GM13976 (cell line): ENCODE data around the gene SPCS2.
A peak's percentile ranks its signal among the peaks of the same experiment; 100 is the strongest.

Experiments
- DNase-seq: peaks from one replicate; pipeline ENCODE4 v3.0.0; 2012; ENCODE audit warnings: low spot score
- CTCF ChIP-seq: IDR thresholded peaks from 2 replicates; pipeline ENCODE4 v1.5.1; 2012; ENCODE audit warnings: borderline replicate concordance, mild to moderate bottlenecking; ENCODE audit not compliant: insufficient read depth; ENCODE audit errors: extremely low read depth, missing control alignments, control extremely low read depth
- in situ Hi-C: fragments of 300-500 bp; cut with MboI; formaldehyde crosslinking; loops from one replicate; pipeline ENCODE4 v1.12.0; 2022; ENCODE audit warnings: low sequenced_read_pairs, mixed read lengths, inconsistent platforms; ENCODE audit not compliant: unreplicated experiment

The SPCS2 gene

GRCh38 chr11:74926304-74927030 lies 22.6 kb upstream of the SPCS2 start:
- in situ Hi-C loops: loop anchor here (25.0 kb wide), 1 partner anchor 286 kb away; no protein-coding TSS in a partner anchor
- DNase-seq: no peak
- no peak for TF ChIP-seq CTCF

GRCh38 chr11:74927496-74927895 lies 21.6 kb upstream of the SPCS2 start:
- in situ Hi-C loops: loop anchor here (25.0 kb wide), 1 partner anchor 285 kb away; no protein-coding TSS in a partner anchor
- DNase-seq: no peak
- TF ChIP-seq CTCF: no peak

GRCh38 chr11:74929431-74930363 lies 19.4 kb upstream of the SPCS2 start:
- TF ChIP-seq CTCF: peak; percentile 70
- in situ Hi-C loops: loop anchor here (25.0 kb wide), 1 partner anchor 283 kb away; no protein-coding TSS in a partner anchor
- DNase-seq: peak; percentile 65

GRCh38 chr11:74932169-74932568 lies 16.9 kb upstream of the SPCS2 start:
- TF ChIP-seq CTCF: no peak
- no peak for DNase-seq
- in situ Hi-C loops: loop anchor here (25.0 kb wide), 1 partner anchor 280 kb away; no protein-coding TSS in a partner anchor

GRCh38 chr11:74932797-74933196 lies 16.3 kb upstream of the SPCS2 start:
- DNase-seq: no peak
- TF ChIP-seq CTCF: no peak
- in situ Hi-C loops: loop anchor here (25.0 kb wide), 1 partner anchor 280 kb away; no protein-coding TSS in a partner anchor

GRCh38 chr11:74933765-74934164 lies 15.3 kb upstream of the SPCS2 start:
- no peak for DNase-seq
- no peak for TF ChIP-seq CTCF
- in situ Hi-C loops: loop anchor here (25.0 kb wide), 1 partner anchor 279 kb away; no protein-coding TSS in a partner anchor
